ENCODE data around the gene AOAH. TPM values are rescaled to one million over a fixed set of nuclear protein-coding genes. Genes with fewer than 3 reads are reported as not detected.

Gene AOAH
- total and polyA plus RNA-seq, 2 donors (not counting 3 experiments of a cell fraction or from before 2014, with no cell fraction given), result not detected

- BruUV-seq (replicated peaks), result no TSS peak
- Histone ChIP-seq H3K9me3 (replicated peaks; ENCODE audit: control insufficient read depth, insufficient read depth, low read length) (no peaks in the 10 kb centered on the region), H3K4me2 (ENCODE audit: insufficient read depth, low read length) (no peak overlapping the region), H2AFZ (ENCODE audit: low read depth, low read length) (no peak overlapping the region), H4K20me1 (replicated peaks; ENCODE audit: control insufficient read depth, extremely low read depth, insufficient read depth, low read length) (no peaks in the 10 kb centered on the region), H3K9me1 (replicated peaks; ENCODE audit: control insufficient read depth, extremely low read depth, insufficient read depth, low read length) (no peaks in the 10 kb centered on the region), H3K9ac (replicated peaks; ENCODE audit: extremely low read depth, insufficient read depth, low read length) (no peak overlapping the region), H3K79me2 (ENCODE audit: control insufficient read depth, insufficient read depth, low read length) (no peaks in the 10 kb centered on the region), H3K4me3 (replicated peaks in 1 of 3; ENCODE audit: insufficient read depth in 1 of 3, low read depth in 1 of 3, low read length in 3 of 3) (no peak overlapping the region), H3K27ac (ENCODE audit: insufficient read depth, low read depth, low read length) (no peak overlapping the region), H3K36me3 (ENCODE audit: control insufficient read depth in 2 of 2, extremely low read depth in 1 of 2, insufficient read depth in 2 of 2, low read length in 2 of 2) (no peaks in the 10 kb centered on the region), H3K27me3 (ENCODE audit: control insufficient read depth in 2 of 2, insufficient read depth in 2 of 2, low read length in 2 of 2) (peaks cover 1 to 7% of the 10 kb centered on the region in 2 experiments), H3K4me1 (ENCODE audit: control insufficient read depth, extremely low read depth, insufficient read depth, low read length) (no peaks in the 10 kb centered on the region)
- no peak for FAIRE-seq
- ChIA-PET POLR2A (no interaction called here), CTCF (no interaction called here)
- TF ChIP-seq POLR2AphosphoS5 (IDR thresholded peaks at IDR 0.05; ENCODE audit: insufficient read depth, low read depth, low read length) (no peak), GATA2 (IDR thresholded peaks at IDR 0.05; ENCODE audit: insufficient read depth, insufficient read length, low read depth, low read length) (no peak), MAX (IDR thresholded peaks at IDR 0.05; ENCODE audit: insufficient read depth, insufficient read length) (no peak), MYC (IDR thresholded peaks at IDR 0.05; ENCODE audit: low read depth, low read length) (no peak), FOS (IDR thresholded peaks at IDR 0.05; ENCODE audit: borderline replicate concordance, insufficient read depth, low read length) (no peak), POLR2A (IDR thresholded peaks at IDR 0.05; ENCODE audit: low read depth, low read length) (no peak), EZH2 (IDR thresholded peaks at IDR 0.05; ENCODE audit: borderline replicate concordance, low read depth, low read length, severe bottlenecking) (no peak), JUN (IDR thresholded peaks at IDR 0.05; ENCODE audit: borderline replicate concordance, insufficient read depth, insufficient read length, low read depth) (no peak)
- TF ChIP-seq, protein P1, sequence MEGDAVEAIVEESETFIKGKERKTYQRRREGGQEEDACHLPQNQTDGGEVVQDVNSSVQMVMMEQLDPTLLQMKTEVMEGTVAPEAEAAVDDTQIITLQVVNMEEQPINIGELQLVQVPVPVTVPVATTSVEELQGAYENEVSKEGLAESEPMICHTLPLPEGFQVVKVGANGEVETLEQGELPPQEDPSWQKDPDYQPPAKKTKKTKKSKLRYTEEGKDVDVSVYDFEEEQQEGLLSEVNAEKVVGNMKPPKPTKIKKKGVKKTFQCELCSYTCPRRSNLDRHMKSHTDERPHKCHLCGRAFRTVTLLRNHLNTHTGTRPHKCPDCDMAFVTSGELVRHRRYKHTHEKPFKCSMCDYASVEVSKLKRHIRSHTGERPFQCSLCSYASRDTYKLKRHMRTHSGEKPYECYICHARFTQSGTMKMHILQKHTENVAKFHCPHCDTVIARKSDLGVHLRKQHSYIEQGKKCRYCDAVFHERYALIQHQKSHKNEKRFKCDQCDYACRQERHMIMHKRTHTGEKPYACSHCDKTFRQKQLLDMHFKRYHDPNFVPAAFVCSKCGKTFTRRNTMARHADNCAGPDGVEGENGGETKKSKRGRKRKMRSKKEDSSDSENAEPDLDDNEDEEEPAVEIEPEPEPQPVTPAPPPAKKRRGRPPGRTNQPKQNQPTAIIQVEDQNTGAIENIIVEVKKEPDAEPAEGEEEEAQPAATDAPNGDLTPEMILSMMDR (IDR thresholded peaks at IDR 0.05; ENCODE audit: extremely low read depth in 1 of 2, insufficient read depth in 1 of 2, low read depth in 1 of 2, low read length in 2 of 2), result no peak
- no peak for DNase-seq (ENCODE audit: low read depth, low spot score)
- dilution Hi-C loops (cut with MboI; ENCODE audit: extremely low pct_ligation_motif_present, low sequenced_read_pairs) (no loop called here), intact Hi-C loops (cut with micrococcal nuclease) (no loop called here)
These were observed 134.9 kb downstream of the AOAH start for GRCh38 chr7:36589391-36589790.

Measured in endothelial cell of umbilical vein (primary cell).